Measurements from ENCODE around the gene SOBP.
A peak's percentile ranks its signal among the peaks of the same experiment; 100 is the strongest.
"Not testable (repeated sequence)": the region's sequence is repeated elsewhere in the genome, so short reads cannot be mapped to it uniquely, and the experiment has no call there.

The SOBP gene

GRCh38 chr6:107488875-107489635, 862 bp upstream of the SOBP start:
- DNase-seq, result peak; percentile 36

- no peak for DNase-seq
Measured at GRCh38 chr6:107490566-107491137, 735 bp downstream of the SOBP start.

- peak; percentile 26 for DNase-seq
Measured at GRCh38 chr6:107491138-107491609, 1.3 kb downstream of the SOBP start.

GRCh38 chr6:107491760-107492660, 2.1 kb downstream of the SOBP start:
- DNase-seq, result peak; percentile 58

- no peak for DNase-seq
Measured at GRCh38 chr6:107493158-107494057, 3.5 kb downstream of the SOBP start.

- peak; percentile 11 for DNase-seq
Measured at GRCh38 chr6:107495196-107495643, 5.3 kb downstream of the SOBP start.

GRCh38 chr6:107495971-107496370, 6.1 kb downstream of the SOBP start:
- no peak for DNase-seq

GRCh38 chr6:107496892-107497684, 7.2 kb downstream of the SOBP start:
- no peak for DNase-seq

- DNase-seq, result no peak
Measured at GRCh38 chr6:107504270-107505026, 14.5 kb downstream of the SOBP start.

- no peak for DNase-seq
Measured at GRCh38 chr6:107506145-107506544, 16.2 kb downstream of the SOBP start.

GRCh38 chr6:107509506-107509905, 19.6 kb downstream of the SOBP start:
- no peak for DNase-seq

- DNase-seq, result no peak
Measured at GRCh38 chr6:107510108-107510507, 20.2 kb downstream of the SOBP start.

GRCh38 chr6:107511511-107511993, 21.6 kb downstream of the SOBP start:
- no peak for DNase-seq

GRCh38 chr6:107513214-107513613, 23.3 kb downstream of the SOBP start:
- DNase-seq, result no peak

- no peak for DNase-seq
Measured at GRCh38 chr6:107515955-107516354, 26.0 kb downstream of the SOBP start.

- DNase-seq, result no peak
Measured at GRCh38 chr6:107517274-107517673, 27.4 kb downstream of the SOBP start.

- DNase-seq, result not testable (repeated sequence)
Measured at GRCh38 chr6:107519224-107519623, 29.3 kb downstream of the SOBP start.

- not testable (repeated sequence) for DNase-seq
Measured at GRCh38 chr6:107520706-107521105, 30.8 kb downstream of the SOBP start.

- DNase-seq, result no peak
Measured at GRCh38 chr6:107523054-107523791, 33.3 kb downstream of the SOBP start.

GRCh38 chr6:107523794-107524193, 33.9 kb downstream of the SOBP start:
- DNase-seq, result no peak

Measured in EL (cell line).